NCI-H2081 treated with DMSO at 0.1 percent for 48 hours (cell line): ENCODE results near the gene POFUT1.
"Not testable (repeated sequence)": the region's sequence is repeated elsewhere in the genome, so short reads cannot be mapped to it uniquely, and the experiment has no call there.

Experiments used
- DNase-seq: peaks from one replicate; lab custom pipeline; 2025; lab: John Stamatoyannopoulos, UW

POFUT1 gene

GRCh38 chr20:32189123-32189410 is 18.6 kb upstream of the POFUT1 start:
- DNase-seq: no peak

- DNase-seq: no peak
Observed at GRCh38 chr20:32189691-32190615, 17.7 kb upstream of the POFUT1 start.

- DNase-seq: no peak
Observed at GRCh38 chr20:32190616-32191415, 16.9 kb upstream of the POFUT1 start.

GRCh38 chr20:32191422-32191821 is 16.3 kb upstream of the POFUT1 start:
- DNase-seq: no peak

GRCh38 chr20:32191873-32192272 is 15.8 kb upstream of the POFUT1 start:
- no peak for DNase-seq

- DNase-seq: no peak
Observed at GRCh38 chr20:32192698-32193097, 15.0 kb upstream of the POFUT1 start.

- not testable (repeated sequence) for DNase-seq
Observed at GRCh38 chr20:32193336-32193735, 14.3 kb upstream of the POFUT1 start.

GRCh38 chr20:32193996-32194395 is 13.7 kb upstream of the POFUT1 start:
- no peak for DNase-seq

- no peak for DNase-seq
Observed at GRCh38 chr20:32195581-32195980, 12.1 kb upstream of the POFUT1 start.

- not testable (repeated sequence) for DNase-seq
Observed at GRCh38 chr20:32196613-32197012, 11.1 kb upstream of the POFUT1 start.

GRCh38 chr20:32197136-32197535 is 10.5 kb upstream of the POFUT1 start:
- not testable (repeated sequence) for DNase-seq

- DNase-seq: no peak
Observed at GRCh38 chr20:32199006-32199405, 8.7 kb upstream of the POFUT1 start.

- no peak for DNase-seq
Observed at GRCh38 chr20:32201296-32201976, 6.2 kb upstream of the POFUT1 start.

GRCh38 chr20:32201977-32202363 is 5.7 kb upstream of the POFUT1 start:
- DNase-seq: no peak

GRCh38 chr20:32203356-32204204 is 4.1 kb upstream of the POFUT1 start:
- DNase-seq: no peak

GRCh38 chr20:32204205-32205109 is 3.2 kb upstream of the POFUT1 start:
- DNase-seq: no peak

GRCh38 chr20:32205110-32205842 is 2.4 kb upstream of the POFUT1 start:
- no peak for DNase-seq

- DNase-seq: no peak
Observed at GRCh38 chr20:32205843-32206759, 1.6 kb upstream of the POFUT1 start.
